GM21528 (cell line): Measurements from ENCODE around the gene SASH3.

Source experiments
- ATAC-seq: cut with Tn5 transposase; IDR thresholded peaks from one replicate; pipeline ENCODE4 v1.9.1; 2021; ENCODE audit warnings: mild to moderate bottlenecking, moderate library complexity; ENCODE audit not compliant: unreplicated experiment, low FRiP score

Gene SASH3

DNA sequence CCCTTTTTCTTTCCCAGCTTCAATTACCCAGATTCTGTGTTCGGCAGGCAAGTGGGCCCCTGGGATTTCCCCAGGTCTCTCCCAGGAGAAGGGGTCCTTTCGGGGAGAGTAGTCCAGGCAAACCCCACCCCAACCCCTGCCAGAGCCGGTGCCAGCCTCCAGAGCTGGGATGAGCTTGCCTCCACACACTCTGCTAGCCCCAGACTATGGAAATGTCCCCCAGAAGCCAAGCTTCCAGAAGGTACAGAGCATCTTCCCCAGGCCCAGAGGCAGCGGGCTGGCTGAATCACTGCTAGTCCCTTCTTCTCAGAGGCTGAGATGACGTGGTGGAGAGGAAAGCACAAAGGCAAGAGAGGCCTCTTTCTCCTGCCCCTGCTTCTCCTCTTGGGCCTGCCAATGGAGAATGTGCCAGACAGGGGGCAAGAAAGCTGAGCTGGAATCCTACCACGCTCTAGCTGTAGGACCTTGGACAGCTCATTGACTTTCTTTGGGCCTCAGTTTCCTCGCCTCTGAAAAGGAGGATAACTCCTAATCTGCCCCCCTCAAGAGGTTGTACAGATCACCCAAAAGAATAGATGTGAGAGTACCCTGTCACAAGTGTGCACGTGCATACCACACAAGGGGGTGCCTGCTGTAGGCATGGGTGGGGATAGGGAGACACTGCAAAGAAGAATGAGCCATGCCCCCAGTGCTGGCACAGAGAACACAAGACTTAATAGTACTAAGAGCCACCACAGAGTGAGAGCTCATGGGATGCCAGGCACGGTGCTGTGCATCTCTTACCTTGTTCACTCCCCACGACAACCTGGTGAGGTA, 2.1 kb downstream of the SASH3 start:
- no peak for ATAC-seq

DNA sequence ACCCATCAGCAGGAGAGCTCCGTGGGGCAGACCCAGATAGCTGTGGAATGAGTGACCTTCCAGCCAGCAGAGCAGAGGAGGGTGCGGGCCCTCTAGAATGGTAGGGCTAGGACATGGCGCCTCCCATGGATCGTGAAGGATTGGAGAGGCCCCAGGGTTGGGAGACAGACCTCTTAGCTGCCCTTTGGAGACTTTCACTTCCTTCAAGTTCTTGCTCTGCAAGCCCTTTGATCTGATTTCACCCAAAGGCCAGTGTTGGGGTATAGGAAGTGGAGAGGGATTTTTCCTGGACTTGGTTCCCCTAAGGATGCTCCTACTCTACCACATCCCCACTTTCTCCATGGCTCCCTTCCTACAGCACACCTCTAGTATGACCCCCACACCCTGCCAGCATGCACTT, 3.0 kb downstream of the SASH3 start:
- no peak for ATAC-seq

DNA sequence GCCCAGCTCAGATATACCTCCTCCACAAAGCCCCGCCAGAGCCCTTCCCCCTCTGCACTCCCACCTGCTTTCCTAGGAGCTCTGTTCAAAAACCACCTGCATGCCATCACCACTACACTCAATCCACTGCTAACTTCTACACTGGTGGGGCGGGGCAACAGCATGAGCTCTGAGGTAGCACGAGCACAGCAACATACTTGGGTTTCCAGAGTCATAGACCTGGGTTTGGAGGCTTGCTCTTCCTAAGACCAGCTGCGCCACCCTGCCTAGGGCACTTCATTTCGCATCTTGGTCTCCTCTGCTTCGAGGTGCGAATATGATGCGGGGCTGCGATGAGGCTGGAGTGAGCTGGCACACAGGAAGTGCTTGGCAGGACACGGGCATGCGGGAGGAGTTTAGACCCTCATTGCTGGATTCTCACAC, 3.6 kb downstream of the SASH3 start:
- no peak for ATAC-seq

DNA sequence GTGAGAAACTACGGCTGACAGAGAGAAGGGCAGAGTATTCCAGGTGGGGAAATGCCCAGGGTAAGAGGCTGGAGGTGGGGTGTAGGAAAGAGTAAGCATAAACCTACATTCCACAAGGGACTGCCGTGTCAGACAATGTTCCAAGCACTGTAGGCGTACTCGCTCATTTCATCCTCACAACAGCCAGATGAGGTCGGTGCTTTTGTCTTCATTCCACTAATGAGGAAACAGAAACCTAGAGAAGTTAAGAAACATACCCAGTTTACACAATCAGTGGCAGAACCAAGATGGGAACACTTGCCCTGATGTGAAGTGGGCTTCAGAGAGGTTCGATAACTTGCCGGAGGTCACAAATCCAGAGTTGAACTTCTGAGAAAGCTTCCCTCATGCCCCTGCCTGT, 4.6 kb downstream of the SASH3 start:
- ATAC-seq = no peak

DNA sequence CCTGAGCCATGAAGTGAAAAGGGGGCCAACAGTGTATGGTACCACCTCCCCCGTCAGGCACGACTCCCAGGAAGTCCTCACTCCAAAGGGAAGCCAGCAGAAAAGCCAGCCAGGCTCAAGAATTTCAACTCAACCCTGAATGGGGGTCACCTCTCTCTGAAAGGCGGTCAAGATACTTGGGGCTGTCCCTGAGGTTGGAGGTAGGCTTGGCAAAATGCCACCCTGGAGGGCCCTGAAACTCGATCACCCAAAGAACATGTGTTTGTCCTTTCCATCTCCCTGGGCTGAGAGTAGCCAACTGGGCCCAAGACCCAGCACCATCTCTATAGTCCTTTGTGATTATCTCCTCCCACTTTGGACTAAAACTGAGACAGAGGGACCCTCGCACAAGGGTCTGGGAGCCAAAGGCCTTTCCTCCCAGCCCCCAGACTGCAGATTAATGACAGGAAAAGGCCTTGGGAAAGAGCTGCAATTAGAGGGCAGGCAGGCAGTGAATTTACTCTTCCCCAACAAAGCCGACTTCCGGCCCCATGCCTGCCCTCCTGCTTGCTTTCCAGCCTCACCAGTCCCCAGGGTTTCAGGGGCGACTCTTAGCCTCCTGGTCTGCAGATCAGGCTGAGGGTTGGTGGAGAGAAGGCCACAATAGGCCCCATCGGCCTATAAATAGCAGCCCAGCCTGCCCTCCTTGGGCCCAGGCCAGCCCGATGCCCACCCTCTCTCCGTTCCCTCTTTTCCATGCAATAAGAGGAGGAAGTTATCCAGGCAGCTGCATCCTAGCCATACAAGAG, 5.6 kb downstream of the SASH3 start:
- no peak for ATAC-seq

DNA sequence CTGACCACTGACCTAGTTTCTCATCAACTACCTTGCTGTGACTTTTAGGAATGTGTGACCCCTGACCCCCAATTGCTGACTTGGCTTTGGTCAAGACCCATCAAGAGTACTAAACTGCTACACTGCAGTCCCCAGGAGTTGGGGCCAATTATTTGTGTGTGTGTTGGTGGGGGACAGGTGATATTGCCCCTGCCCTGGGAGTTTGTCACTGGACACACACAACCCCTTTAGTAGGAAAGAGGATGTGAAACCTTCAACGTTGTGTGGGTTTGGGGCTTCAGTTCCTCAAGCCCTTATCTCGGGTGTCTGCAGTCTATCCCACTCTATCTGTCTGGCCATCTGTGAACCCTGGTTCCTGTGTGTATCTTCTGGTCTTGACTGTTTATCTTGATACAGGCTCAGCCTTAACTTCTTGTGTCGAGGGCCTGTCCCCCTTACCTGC, 6.5 kb downstream of the SASH3 start:
- peak; percentile 80 for ATAC-seq

DNA sequence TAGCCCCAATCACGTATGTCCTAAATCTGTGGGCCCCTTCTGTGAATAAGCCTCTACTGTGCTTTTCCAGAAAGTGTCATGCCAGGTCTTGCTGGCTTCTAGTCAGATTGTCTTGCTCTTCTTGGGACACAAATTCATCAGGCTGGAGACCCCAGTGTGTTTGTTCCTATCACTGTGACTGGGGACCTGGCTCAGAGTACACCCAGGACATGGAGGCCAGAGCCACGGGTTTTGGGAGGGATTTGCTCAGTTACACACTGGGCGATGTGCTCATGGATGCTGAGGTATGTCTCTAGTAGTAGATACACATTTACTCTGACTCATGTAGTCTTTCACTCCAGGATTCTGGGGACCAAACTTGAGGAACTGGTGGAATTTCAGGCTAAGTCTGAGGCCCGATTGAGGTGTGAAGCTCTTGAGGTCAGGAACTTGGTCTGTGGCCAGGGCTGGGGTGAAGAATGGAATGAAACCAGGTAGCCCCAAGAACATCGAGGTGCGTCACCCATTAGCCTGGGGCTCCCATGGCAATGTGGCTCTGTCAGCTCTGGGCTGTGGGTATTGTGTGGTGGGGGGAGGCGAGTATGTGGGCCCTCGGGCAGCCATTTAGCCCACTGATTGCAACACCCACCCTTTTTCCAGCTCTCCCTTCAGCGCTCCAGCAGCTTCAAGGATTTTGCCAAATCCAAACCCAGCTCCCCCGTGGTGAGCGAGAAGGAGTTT, 7.7 kb downstream of the SASH3 start:
- ATAC-seq = no peak

DNA sequence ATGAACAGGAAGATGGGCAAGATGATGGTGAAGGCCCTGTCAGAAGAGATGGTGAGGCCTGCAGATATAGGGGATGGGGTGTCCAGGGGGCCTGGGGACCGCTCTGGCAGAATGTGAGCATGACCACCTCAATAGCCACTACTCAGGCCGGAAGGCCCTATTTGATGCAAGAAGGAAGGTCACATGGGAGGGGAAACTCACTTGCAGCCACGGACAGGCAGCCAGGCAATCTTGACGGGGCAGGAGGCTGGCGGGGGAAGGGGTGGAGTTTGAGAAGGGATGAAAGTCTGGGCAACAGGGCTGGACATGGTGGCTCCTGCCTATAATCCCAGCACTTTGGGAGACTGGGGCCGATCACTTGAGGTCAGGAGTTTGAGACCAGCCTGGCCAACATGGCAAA, 8.8 kb downstream of the SASH3 start:
- ATAC-seq = no peak

DNA sequence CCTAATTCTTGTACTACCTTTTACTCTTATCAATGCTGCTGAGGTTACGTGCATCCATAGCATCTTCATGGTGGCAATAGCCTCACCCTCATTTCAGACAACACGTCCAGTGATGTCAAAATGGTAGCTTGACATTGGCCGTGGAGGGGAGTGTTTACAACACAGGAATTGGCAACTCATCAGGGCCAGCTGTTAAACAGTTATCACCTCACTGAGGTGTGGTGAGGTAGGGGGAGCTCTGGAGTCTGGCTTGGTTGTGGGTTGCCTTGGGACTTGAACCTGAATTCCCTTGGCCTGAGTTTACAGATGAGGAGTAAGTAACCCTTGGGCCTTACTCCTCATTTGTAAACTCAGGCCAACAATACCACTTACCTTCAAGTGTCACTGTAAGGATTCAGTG, 10.4 kb downstream of the SASH3 start:
- ATAC-seq = no peak

DNA sequence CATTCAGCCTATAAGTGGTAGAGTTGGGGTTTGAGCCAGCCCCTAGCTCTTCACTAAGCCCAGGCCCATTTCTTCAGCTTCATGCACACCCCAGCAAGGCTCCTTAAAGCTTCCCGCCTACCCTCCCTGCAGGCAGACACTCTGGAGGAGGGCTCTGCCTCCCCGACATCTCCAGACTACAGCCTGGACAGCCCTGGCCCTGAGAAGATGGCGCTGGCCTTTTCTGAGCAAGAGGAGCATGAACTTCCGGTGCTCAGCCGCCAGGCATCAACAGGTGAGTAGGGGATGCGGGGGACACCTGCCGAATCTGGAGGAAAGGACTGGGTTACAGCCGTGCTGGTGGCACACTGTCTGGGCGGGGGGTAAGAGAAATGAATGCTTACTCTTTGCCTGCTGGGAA, 11.1 kb downstream of the SASH3 start:
- ATAC-seq = no peak

DNA sequence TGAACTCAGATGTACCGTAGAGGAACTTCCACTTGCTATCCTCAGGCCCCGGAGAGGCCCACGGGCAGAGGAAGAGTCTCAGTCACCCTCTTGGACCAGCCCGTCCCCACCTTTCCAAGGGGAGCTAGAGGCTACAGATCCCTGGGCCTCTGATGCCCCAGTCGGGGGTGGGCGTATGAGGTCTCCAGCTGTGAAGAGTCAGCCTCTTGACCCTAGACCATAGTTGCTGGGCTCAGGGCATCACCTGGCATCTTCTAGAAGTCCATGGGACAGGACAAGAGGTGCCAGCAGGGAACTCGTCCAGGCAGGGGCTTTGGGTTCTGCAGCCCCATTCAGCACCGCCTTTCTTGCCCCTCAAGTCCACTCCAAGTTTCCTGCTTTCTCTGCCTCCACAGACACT, 11.6 kb downstream of the SASH3 start:
- no peak for ATAC-seq

DNA sequence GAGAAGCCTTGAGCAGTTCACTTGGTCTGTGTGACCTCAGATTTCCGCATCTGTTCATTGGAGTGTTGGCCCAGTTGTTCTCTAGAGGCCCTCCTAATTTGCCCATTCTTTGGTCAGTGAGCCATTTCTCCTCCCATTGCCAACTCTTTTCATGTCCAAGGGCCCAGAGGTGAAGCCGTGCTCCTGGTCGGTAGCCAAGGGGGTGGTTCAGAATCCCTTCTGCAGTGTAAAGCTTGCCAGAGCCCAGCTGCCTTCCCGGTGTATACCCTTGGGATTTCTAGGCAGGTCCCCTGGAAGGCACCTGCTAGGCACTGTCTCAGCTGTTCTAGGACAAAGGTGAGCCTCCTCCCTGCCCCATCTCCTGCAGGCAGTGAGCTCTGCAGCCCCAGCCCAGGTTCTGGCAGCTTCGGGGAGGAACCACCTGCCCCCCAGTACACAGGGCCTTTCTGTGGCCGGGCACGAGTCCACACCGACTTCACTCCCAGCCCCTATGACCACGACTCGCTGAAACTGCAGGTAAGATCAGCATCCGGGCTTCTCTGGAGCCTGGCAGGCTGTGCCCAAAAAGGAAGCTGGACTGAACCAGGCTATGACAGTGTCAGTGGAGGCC, 12.3 kb downstream of the SASH3 start:
- no peak for ATAC-seq

DNA sequence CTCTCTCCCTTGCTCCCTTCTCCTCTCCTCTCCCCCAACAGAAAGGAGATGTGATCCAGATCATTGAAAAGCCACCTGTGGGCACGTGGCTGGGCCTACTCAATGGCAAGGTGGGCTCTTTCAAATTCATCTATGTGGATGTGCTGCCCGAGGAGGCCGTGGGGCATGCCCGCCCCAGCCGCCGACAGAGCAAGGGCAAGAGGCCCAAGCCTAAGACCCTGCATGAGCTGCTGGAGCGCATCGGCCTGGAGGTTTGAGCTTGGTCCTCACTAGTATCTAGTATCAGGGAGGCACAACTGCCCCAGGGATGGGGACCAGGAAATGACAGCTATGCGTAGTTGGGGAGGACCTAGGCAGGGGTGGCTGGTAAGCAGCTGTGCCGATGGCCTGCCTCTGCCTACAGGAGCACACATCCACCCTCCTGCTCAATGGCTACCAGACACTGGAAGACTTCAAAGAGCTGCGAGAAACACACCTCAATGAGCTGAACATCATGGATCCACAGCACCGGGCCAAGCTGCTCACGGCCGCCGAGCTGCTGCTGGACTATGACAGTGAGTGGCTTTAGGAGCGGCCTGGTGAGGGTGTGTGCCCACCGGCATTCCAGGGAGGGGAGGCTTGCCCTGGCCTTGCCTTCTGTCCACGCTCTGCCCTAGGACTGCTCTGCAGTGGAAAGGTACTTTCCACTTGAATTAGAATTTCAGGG, 13.0 kb downstream of the SASH3 start:
- ATAC-seq = no peak

DNA sequence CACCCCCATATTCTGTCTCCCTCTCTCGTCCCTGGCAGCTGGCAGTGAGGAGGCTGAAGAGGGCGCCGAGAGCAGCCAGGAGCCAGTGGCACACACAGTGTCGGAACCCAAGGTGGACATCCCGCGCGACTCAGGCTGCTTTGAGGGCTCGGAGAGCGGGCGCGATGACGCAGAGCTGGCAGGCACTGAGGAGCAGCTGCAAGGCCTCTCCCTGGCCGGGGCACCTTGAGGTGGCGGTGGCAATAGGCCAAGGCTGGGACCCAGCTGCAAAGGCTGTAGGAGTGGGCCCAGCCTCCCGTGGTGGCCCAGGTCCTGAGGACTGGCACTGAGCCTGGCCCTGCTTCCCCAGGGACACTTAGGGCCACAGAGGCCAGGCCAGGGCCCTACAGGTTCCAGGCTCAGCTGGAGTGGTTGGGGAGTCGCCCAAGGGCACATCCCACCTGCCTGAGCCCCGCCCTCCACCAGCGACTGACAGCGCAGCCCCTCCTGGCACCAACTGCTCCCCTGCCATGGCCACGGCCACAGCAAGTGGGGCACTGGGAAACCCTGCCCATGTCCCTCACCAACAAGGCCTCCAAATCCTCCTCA, 13.9 kb downstream of the SASH3 start:
- no peak for ATAC-seq

DNA sequence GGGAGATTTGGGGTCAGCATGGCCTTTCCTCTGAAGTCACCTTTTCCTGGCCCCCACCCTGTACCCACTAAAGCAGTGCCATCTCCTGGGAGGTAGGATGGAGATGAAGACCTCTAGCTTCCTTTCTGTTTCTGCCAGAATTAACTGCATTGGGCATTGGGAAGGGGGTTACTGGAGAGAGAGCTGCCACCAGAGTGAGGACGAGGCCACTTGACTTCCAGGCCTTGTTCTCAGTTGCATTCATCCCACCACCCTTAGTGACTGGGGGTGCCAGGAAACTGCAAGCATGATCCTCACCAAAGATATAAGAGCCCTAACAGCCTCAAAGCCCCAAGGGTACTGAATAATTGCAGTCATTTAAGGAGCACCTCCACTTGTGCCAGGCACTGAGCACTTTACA, 15.8 kb downstream of the SASH3 start:
- no peak for ATAC-seq

DNA sequence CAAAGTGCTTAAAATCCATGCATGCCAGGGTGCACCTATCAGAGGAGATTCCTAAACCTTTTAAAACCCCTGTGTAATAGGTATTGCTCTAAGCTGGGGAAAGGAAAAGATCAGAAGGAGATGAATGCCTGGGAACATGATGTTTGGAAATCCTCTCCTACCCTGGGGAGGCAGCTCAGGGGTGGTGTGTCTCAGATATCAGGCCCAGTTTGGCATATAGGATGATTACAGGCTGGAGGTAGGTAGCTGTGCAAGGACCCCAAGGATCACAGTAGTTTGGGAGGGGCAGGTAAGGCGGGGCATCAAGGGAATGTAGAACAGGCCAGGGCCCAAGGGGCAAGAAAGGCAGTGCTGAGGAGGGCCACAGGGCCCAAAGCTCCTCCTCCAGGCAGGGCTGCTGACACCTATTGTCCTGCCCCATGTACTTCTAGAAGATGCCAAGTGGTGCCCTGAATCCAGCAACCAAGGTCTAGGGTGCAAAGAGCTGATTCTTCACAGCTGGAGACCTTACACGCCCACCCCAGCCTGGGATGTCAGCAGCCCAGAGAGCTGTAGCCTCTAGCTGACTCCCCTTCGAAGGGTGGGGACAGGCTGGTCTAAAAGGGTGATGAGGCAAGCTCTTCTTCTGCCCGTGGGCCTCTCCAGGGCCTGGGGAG, 17.6 kb downstream of the SASH3 start:
- no peak for ATAC-seq

DNA sequence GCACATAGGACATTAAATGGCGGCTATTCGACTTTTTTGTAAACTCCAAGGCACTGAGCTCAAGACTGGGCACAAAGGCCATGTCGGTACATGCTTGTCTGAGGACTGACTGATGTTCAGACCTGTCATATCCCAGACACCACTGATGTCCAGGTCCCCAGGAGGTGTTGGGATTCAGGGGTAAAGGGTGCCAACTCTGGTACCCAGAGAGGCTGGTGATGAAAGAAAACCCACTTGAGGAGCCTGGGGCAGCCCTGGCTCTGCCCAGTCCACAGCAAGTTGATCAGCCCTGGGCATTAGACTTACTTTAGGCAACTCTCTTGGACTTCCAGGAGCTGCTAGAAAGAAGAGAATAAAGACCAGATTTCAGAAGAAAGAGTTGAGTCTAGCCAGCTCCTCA, 18.7 kb downstream of the SASH3 start:
- ATAC-seq = no peak

DNA sequence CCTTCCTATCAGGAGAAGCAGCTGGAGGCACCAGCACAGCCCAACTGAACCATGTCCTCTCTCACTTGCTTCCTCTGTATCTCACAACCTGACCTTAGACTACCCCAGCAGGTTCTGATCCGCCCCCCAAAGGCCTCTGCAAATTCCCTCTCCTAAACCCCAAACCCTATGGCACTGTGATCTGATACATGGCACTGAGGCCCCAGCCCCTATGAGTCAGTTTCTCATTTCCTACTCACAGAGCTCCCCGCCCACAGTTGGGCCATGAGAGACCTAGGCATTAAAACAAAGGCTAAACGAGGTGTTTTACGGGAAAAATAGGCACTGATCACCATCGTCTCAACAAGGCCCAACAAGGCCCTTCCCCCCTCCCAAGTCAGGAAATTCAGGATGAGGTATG, 19.1 kb downstream of the SASH3 start:
- ATAC-seq = no peak

DNA sequence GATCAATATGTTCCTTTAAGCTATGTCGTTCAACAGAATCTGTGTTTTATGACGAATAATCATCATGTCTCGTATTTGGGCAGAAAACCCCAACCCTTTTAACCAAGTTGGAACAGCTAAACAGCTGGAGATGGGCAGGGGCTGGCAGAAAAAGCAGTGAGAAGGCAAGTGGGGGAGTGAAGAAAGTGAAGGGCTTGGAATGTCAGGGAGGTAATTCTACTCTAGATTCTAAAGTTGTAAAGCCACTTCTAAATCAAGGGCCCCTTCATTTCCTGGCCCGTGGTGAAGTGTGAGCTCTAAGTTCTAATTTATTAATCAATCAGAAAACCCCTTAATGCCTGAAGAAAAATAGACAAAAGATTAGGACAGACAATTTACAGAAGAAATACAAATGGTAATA, 20.4 kb downstream of the SASH3 start:
- ATAC-seq = no peak
